ENCODE data around the gene TRIM44.

GRCh38 chr11:35861191-35861590 is 198.6 kb downstream of the TRIM44 start:
- TF ChIP-seq, protein P1, sequence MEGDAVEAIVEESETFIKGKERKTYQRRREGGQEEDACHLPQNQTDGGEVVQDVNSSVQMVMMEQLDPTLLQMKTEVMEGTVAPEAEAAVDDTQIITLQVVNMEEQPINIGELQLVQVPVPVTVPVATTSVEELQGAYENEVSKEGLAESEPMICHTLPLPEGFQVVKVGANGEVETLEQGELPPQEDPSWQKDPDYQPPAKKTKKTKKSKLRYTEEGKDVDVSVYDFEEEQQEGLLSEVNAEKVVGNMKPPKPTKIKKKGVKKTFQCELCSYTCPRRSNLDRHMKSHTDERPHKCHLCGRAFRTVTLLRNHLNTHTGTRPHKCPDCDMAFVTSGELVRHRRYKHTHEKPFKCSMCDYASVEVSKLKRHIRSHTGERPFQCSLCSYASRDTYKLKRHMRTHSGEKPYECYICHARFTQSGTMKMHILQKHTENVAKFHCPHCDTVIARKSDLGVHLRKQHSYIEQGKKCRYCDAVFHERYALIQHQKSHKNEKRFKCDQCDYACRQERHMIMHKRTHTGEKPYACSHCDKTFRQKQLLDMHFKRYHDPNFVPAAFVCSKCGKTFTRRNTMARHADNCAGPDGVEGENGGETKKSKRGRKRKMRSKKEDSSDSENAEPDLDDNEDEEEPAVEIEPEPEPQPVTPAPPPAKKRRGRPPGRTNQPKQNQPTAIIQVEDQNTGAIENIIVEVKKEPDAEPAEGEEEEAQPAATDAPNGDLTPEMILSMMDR (IDR thresholded peaks at IDR 0.05), result no peak
- no peak for TF ChIP-seq ZFX (IDR thresholded peaks at IDR 0.05; ENCODE audit: borderline replicate concordance)
